K562 (cell line): ENCODE data around the gene SPINK4. TPM values are rescaled to one million over a fixed set of nuclear protein-coding genes. Genes with fewer than 3 reads are reported as not detected.

Source experiments
- CEBPG ChIP-seq, 3 experiments: fragments of 200-800 bp in 1 of 3; sonication (Bioruptor generic) in 1 of 3; sonication (generic) in 1 of 3; formaldehyde crosslinking in 1 of 3; IDR thresholded peaks in 2 of 3; conservative IDR thresholded peaks in 1 of 3; 2 replicates each; pipeline versions ENCODE4 v1.6.1 to v1.8.0; 2016 to 2022; ENCODE audit warnings: missing compliant biosample characterization in 2 of 3, missing genetic modification characterization in 2 of 3, mild to moderate bottlenecking in 1 of 3, missing genetic modification reagents in 1 of 3
- HMG20A ChIP-seq: fragments of 450-650 bp; formaldehyde crosslinking; conservative IDR thresholded peaks from 2 replicates; pipeline ENCODE4 v1.4.0; 2020; ENCODE audit warnings: mild to moderate bottlenecking, mixed read lengths
- JUN ChIP-seq, 2 experiments: sonication (generic) in 1 of 2; formaldehyde crosslinking in 1 of 2; IDR thresholded peaks; 2 replicates each; pipeline versions ENCODE4 v1.6.1 to v1.8.0; 2012 to 2022; ENCODE audit warnings: borderline replicate concordance in 2 of 2, mild to moderate bottlenecking in 2 of 2, improper control_type of control experiment in 1 of 2, low read depth in 1 of 2, low read length in 1 of 2, missing genetic modification reagents in 1 of 2
- POLR2AphosphoS2 ChIP-seq: IDR thresholded peaks from 2 replicates; pipeline ENCODE4 v1.6.1; 2012; ENCODE audit warnings: low read length, improper control_type of control experiment
- polyA plus RNA-seq, 8 experiments: library from polyadenylated mRNA; depleted of rRNA in 4 of 8; stranded (reverse) in 5 of 8; unstranded in 3 of 8; fragments of >200 nt; fragmentation: Nextera tagmentation in 2 of 8; fragmentation: Illumina TruSeq in 1 of 8; extraction: Ambion mirVana in 2 of 8; extraction: Trizol in 1 of 8; gene quantifications; 2 replicates each; pipeline versions ENCODE4 v1.2.1 to v1.2.3, GENCODE V29; 2011 to 2014; ENCODE audit warnings: inconsistent platforms in 1 of 8, missing spikeins in 1 of 8
- total RNA-seq, 7 experiments: library from RNA; depleted of rRNA in 6 of 7; stranded (reverse); fragments of >200 nt in 6 of 7; fragmentation: Illumina TruSeq in 2 of 7; extraction: Trizol in 2 of 7; gene quantifications; 2 replicates each; pipeline versions ENCODE4 v1.2.1 to v1.2.3, GENCODE V29; 2011 to 2021; ENCODE audit warnings: low replicate concordance in 1 of 7
- TF ChIP-seq, protein P1 (sequence below), 2 experiments: fragments of 450-650 bp; IDR thresholded peaks; 2 replicates each; pipeline ENCODE4 v1.6.1; 2016; ENCODE audit warnings: mild to moderate bottlenecking in 2 of 2, borderline replicate concordance in 1 of 2, low read depth in 1 of 2, moderate library complexity in 1 of 2

Gene SPINK4
- total and polyA plus RNA-seq, 9 of the 15 experiments (the other 6 are each of a cell fraction or from before 2014, with no cell fraction given) = 0.74 to 5.5 (median 2.1) TPM; not detected in 2

GRCh38 chr9:33221568-33221884, 18.4 kb upstream of the SPINK4 start (continued):
- no peak for TF ChIP-seq JUN (IDR thresholded peaks at IDR 0.05; ENCODE audit: borderline replicate concordance, low read depth, low read length)
- TF ChIP-seq JUN (CRISPR knock-in tag; IDR thresholded peaks at IDR 0.05; ENCODE audit: borderline replicate concordance) = no peak
- no peak for TF ChIP-seq POLR2AphosphoS2
- no peak for TF ChIP-seq CEBPG (CRISPR knock-in tag; IDR thresholded peaks at IDR 0.05)
- TF ChIP-seq CEBPG (tag; conservative IDR thresholded peaks at IDR 0.05 in 1 of 2, IDR thresholded peaks at IDR 0.05 in 1 of 2) = no peak
- TF ChIP-seq HMG20A (CRISPR knock-in tag) = no peak
- TF ChIP-seq, protein P1, sequence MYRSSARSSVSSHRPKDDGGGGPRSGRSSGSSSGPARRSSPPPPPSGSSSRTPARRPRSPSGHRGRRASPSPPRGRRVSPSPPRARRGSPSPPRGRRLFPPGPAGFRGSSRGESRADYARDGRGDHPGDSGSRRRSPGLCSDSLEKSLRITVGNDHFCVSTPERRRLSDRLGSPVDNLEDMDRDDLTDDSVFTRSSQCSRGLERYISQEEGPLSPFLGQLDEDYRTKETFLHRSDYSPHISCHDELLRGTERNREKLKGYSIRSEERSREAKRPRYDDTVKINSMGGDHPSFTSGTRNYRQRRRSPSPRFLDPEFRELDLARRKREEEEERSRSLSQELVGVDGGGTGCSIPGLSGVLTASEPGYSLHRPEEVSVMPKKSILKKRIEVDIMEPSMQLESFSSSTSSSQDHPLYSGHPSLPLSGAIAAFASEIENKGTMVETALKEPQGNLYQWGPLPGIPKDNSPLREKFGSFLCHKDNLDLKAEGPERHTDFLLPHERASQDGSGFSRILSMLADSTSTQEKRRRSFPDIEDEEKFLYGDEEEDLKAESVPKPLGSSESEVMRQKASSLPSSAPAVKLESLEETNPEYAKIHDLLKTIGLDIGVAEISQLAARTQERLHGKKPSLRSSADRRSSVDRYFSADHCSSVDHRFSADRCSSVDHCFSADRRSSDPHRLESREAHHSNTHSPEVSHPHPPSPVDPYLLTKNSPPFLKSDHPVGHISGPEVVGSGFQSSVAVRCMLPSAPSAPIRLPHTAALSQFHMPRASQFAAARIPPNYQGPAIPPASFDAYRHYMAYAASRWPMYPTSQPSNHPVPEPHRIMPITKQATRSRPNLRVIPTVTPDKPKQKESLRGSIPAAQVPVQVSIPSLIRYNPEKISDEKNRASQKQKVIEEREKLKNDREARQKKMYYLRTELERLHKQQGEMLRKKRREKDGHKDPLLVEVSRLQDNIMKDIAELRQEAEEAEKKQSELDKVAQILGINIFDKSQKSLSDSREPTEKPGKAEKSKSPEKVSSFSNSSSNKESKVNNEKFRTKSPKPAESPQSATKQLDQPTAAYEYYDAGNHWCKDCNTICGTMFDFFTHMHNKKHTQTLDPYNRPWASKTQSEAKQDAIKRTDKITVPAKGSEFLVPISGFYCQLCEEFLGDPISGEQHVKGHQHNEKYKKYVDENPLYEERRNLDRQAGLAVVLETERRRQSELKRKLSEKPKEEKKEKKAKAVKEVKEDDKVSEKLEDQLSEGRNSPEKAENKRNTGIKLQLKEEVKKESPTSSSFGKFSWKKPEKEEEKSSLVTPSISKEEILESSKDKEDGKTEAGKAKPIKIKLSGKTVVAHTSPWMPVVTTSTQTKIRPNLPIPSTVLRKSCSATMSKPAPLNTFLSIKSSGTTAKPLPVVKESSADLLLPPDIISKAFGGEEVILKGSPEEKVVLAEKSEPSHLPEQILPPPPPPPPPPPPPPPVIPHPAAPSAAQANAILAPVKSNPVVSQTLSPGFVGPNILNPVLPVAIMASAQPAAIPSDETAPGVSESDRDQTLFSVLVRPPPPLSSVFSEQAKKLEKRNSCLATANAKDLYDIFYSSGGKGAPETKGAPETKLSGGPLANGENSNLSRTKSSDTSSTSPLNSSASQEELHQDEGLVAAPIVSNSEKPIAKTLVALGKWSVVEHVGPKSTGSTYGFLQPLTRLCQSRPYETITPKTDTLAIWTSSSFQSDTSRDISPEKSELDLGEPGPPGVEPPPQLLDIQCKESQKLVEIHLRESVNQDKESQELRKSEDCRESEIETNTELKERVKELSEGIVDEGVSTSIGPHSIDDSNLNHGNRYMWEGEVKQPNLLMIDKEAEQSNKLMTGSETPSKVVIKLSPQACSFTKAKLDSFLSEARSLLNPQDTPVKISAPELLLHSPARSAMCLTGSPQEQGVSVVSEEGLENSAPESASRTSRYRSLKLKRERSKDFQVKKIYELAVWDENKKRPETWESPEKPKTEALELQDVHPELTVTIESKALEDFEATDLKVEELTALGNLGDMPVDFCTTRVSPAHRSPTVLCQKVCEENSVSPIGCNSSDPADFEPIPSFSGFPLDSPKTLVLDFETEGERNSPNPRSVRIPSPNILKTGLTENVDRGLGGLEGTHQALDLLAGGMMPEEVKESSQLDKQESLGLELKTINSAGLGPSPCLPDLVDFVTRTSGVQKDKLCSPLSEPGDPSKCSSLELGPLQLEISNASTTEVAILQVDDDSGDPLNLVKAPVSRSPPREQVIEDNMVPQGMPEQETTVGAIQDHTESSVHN (IDR thresholded peaks at IDR 0.05; ENCODE audit: borderline replicate concordance in 1 of 2, low read depth in 1 of 2) = no peak
